Measurements from ENCODE around the gene TBL2. TPM values are rescaled to one million over a fixed set of nuclear protein-coding genes. Genes with fewer than 3 reads are reported as not detected.
A peak's percentile ranks its signal among the peaks of the same experiment; 100 is the strongest.

Gene TBL2
- total RNA-seq, 3 donors from 2014 or later: 34.0 to 42.6 (median 42.1) TPM

DNA sequence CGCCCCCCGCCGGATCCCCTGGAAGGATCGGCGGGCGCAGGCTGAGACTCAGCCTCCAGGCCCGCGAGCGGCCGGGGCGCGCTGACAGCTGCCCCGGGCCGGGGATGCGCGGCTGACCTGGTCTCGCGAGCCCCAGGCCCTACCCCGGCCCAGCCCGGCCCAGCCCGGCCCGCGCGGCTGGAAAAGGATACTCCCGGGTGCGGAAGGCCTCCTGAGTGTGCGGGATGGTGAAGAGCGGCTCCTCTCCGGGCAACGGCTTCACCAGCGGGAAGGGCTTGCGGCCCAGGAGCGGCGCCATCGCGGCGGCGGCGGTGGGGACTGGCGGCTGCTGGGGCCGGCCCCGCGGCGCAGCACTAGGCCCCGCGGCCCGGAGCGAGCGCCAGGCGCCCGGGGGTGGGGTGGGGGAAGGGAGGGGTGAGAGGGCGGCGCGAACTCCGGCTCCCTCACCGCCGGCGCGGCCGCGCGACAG lies 56.7 kb downstream of the TBL2 start:
- H3K4me3 Mint-ChIP-seq: peak overlapping the region; percentile 91
- peak; percentile 9 for DNase-seq
- peak; percentile 57 to 58 for ATAC-seq
- H3K4me1 Mint-ChIP-seq (ENCODE audit: low read depth): peaks cover 62% of the 10 kb centered on the region
- H3K36me3 Mint-ChIP-seq (ENCODE audit: insufficient read depth): peaks cover 22% of the 10 kb centered on the region
- no peaks in the 10 kb centered on the region for H3K9me3 Mint-ChIP-seq
- H3K27me3 Mint-ChIP-seq (ENCODE audit: low read depth): no peaks in the 10 kb centered on the region

DNA sequence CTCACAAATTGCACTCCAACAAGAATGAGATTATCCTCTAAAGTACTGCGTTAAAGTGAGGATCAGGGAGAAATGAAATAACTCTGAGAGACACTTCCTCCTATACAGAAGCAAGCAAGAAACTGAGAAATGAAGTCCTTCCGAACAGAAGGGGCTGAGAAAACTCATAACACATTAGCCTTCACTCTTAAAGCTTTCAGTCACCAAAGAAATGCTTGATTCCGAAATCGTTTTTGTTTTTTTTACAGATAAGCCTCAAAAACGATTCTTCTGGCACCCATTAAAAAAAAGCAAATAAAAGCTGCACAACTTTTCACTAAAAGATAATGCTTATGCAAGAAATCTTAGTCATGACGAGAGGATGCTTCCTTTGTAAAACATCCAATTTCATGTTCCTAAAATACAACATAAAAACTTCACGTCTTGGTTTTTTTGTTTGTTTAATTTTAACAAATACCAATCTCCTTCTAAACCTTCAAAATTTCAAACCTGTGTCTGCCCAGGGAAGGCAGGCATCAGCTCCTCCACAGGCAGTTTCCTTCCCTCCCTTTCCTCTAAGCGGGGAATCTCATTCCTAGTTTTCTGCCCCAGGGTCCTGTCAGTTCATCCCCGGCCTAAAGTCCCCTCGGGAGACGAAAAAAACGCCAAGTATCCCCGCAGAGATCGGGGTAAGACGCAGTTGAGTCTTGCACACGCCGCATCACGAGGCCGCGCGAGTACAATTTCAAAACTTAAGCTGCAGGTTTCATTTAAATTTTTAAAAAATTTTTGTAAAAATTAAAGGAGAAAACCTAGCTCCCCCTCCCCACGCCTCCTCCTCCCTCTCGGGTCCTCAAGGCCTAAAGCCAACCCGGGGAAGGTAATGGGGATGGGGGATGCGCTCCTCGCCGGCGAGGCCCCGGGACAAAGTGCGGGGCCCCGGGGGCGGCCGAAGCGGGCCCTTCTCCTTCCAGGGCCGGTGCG lies 57.4 kb downstream of the TBL2 start:
- no peak for ATAC-seq
- Mint-ChIP-seq H3K4me3 (peak overlapping the region; percentile 97), H3K27me3 (ENCODE audit: low read depth) (no peaks in the 10 kb centered on the region), H3K4me1 (ENCODE audit: low read depth) (peaks cover 62% of the 10 kb centered on the region), H3K9me3 (no peaks in the 10 kb centered on the region), H3K36me3 (ENCODE audit: insufficient read depth) (peaks cover 22% of the 10 kb centered on the region)
- DNase-seq: no peak

DNA sequence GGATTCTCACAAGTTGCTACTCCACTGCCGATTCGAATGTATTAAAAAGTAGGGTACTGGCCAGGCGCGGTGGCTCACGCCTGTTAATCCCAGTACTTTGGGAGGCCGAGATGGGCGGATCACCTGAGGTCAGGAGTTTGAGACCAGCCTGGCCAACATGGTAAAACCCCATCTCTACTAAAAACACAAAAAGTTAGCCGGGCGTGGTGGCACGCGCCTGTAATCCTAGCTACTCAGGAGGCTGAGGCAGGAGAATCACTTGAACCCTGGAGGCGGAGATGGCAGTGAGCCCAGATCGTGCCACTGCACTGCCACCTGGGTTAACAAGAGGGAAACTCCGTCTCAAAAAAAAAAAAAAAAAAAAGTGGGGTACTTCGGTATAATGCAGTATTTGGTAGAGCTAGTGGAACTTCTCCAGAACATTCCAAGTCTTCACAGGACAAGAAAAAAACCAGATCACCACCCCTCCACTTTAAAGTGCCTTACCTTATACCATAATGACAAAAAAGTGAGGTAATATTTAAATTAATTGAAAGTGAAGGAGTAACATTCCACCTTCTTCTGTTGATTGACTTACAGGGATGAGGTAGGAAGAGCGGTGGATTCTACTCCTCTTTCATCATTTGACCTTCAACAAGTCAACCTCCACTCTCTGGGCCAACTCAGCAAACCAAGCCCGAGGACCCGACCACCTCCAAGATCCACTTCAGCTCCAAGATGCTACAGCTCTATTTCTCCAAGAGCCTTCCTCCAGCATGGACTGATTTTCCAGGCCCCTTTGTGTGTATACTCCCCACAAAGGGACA lies 58.3 kb downstream of the TBL2 start:
- DNase-seq (peak; percentile 19), ATAC-seq (no peak)
- peaks cover 24% of the 10 kb centered on the region for H3K36me3 Mint-ChIP-seq (ENCODE audit: insufficient read depth)
- H3K9me3 Mint-ChIP-seq: no peaks in the 10 kb centered on the region
- peak overlapping the region; percentile 97 for H3K4me3 Mint-ChIP-seq
- peaks cover 56% of the 10 kb centered on the region for H3K4me1 Mint-ChIP-seq (ENCODE audit: low read depth)
- H3K27me3 Mint-ChIP-seq (ENCODE audit: low read depth): no peaks in the 10 kb centered on the region

DNA sequence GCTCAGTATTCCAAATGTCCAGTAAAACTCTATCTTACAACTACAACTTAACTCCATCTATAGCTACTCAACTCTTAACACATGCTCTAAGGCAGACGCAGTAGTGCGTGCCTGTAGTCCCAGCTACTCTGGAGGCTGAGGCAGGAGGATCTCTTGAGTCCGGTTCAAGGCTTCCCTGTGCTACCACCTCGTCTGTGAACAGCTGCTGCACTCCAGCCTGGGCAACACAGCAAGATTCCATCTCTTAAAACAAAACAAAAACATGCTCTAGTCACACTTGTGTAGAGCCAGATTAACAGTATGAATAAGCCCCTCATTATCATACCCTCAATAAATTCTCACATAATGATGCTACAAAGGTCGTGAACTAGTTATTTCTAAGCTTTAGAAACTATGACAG lies 59.9 kb downstream of the TBL2 start:
- H3K9me3 Mint-ChIP-seq: no peaks in the 10 kb centered on the region
- DNase-seq (no peak), ATAC-seq (no peak)
- peaks cover 55% of the 10 kb centered on the region for H3K4me1 Mint-ChIP-seq (ENCODE audit: low read depth)
- no peaks in the 10 kb centered on the region for H3K27me3 Mint-ChIP-seq (ENCODE audit: low read depth)
- H3K4me3 Mint-ChIP-seq: peak overlapping the region; percentile 97
- peaks cover 31% of the 10 kb centered on the region for H3K36me3 Mint-ChIP-seq (ENCODE audit: insufficient read depth)

Other genes starting within 250 kb of the TBL2 start
- gene FZD9, start 144.8 kb downstream of the TBL2 start, total RNA-seq: under 1 TPM; 0.38 to 0.68 (median 0.58) TPM
- gene BAZ1B, start 56.3 kb downstream of the TBL2 start, total RNA-seq: 10 to 100 TPM; 86.5 to 93.5 (median 93.3) TPM
- gene BCL7B, start 20.9 kb downstream of the TBL2 start, total RNA-seq: 10 to 100 TPM; 74.8 to 76.3 (median 74.9) TPM
- gene MLXIPL, start 45.9 kb upstream of the TBL2 start, total RNA-seq: under 1 TPM; 0.35 to 0.55 (median 0.43) TPM
- gene VPS37D, start 89.3 kb upstream of the TBL2 start, total RNA-seq: under 1 TPM in 2 of 3 donors, not detected in 1; 0.16 to 0.25 TPM
- gene DNAJC30, start 104.9 kb upstream of the TBL2 start, total RNA-seq: 10 to 100 TPM; 11.9 to 12.7 (median 12.0) TPM
- gene BUD23, start 105.0 kb upstream of the TBL2 start, total RNA-seq: 100 to 1,000 TPM; 166 to 197 (median 178) TPM
- 10 to 100 TPM; 23.0 to 25.0 (median 24.7) TPM for gene STX1A, start 141.1 kb upstream of the TBL2 start, total RNA-seq
- gene ABHD11, start 160.2 kb upstream of the TBL2 start, total RNA-seq: 10 to 100 TPM; 20.6 to 26.4 (median 21.0) TPM
- gene CLDN3, start 191.7 kb upstream of the TBL2 start, total RNA-seq: under 1 TPM; 0.16 to 0.23 (median 0.22) TPM

Data from activated T-cell treated with anti-CD3 and anti-CD28 coated beads, Interleukin-2, amount 50 U/mL, for 4 hours (primary cell).